ENCODE results near the gene UCK1.

GRCh38 chr9:131523086-131523388 is 8.0 kb downstream of the UCK1 start:
- TF ChIP-seq CTCF (optimal IDR thresholded peaks at IDR 0.05 in 1 of 3, IDR thresholded peaks at IDR 0.05 in 1 of 3, conservative IDR thresholded peaks at IDR 0.05 in 1 of 3; ENCODE audit: extremely low read depth in 1 of 3, insufficient read depth in 2 of 3, low read length in 3 of 3) (no peak), EZH2 (IDR thresholded peaks at IDR 0.05; ENCODE audit: low read length) (no peak)

Measured in keratinocyte (primary cell).